A673 (cell line): ENCODE data around the gene HACD2.
"Not testable (repeated sequence)": the region's sequence is repeated elsewhere in the genome, so short reads cannot be mapped to it uniquely, and the experiment has no call there.

ENCODE experiments used
- CTCF ChIP-seq: fragments of 300-800, 200-600 bp; sonication (generic); conservative IDR thresholded peaks from 2 replicates; pipeline ENCODE4 v1.5.1; 2017; ENCODE audit warnings: low read depth, mild to moderate bottlenecking, antibody characterized with exemption, low read length, moderate library complexity, mixed read lengths
- EZH2 ChIP-seq: fragments of 200-600 bp; sonication (generic); IDR thresholded peaks from 2 replicates; pipeline ENCODE4 v1.6.1; 2017; ENCODE audit warnings: borderline replicate concordance, low read depth, mild to moderate bottlenecking, mixed read lengths, antibody characterized with exemption, low read length; ENCODE audit not compliant: poor library complexity, severe bottlenecking

GRCh38 chr3:123487063-123487462 is 97.8 kb downstream of the HACD2 start:
- not testable (repeated sequence) for TF ChIP-seq CTCF, EZH2
